LNCAP (cell line): ENCODE measurements around the gene PGAP2.

ENCODE experiments used
- TF ChIP-seq, protein P1 (sequence below): fragments of 450-650 bp; IDR thresholded peaks from 2 replicates; pipeline ENCODE4 v1.5.1; 2017; ENCODE audit warnings: mild to moderate bottlenecking

The PGAP2 gene

DNA sequence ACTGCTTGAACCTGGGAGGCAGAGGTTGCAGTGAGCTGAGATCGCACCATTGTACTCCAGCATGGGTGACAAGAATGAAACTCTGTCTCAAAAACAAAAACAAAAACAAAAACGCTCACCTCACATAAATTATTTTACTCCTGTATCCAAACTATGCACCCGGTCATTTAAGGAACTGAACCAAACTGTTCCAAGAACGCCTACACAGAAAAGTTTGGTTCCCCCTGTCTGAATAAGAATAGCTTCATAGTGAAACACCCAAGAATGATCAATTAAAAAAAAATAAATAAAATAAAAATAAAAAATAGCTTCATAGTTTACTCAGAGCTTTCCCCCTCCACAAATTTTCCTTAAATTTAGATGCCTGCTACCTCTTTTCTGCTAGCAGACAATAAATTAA is 24.7 kb upstream of the PGAP2 start:
- TF ChIP-seq, protein P1, sequence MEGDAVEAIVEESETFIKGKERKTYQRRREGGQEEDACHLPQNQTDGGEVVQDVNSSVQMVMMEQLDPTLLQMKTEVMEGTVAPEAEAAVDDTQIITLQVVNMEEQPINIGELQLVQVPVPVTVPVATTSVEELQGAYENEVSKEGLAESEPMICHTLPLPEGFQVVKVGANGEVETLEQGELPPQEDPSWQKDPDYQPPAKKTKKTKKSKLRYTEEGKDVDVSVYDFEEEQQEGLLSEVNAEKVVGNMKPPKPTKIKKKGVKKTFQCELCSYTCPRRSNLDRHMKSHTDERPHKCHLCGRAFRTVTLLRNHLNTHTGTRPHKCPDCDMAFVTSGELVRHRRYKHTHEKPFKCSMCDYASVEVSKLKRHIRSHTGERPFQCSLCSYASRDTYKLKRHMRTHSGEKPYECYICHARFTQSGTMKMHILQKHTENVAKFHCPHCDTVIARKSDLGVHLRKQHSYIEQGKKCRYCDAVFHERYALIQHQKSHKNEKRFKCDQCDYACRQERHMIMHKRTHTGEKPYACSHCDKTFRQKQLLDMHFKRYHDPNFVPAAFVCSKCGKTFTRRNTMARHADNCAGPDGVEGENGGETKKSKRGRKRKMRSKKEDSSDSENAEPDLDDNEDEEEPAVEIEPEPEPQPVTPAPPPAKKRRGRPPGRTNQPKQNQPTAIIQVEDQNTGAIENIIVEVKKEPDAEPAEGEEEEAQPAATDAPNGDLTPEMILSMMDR = no peak

GRCh38 chr11:3786781-3787428 is 21.5 kb upstream of the PGAP2 start:
- TF ChIP-seq, protein P1 = no peak

GRCh38 chr11:3795131-3796001 is 13.0 kb upstream of the PGAP2 start:
- TF ChIP-seq, protein P1 = no peak

DNA sequence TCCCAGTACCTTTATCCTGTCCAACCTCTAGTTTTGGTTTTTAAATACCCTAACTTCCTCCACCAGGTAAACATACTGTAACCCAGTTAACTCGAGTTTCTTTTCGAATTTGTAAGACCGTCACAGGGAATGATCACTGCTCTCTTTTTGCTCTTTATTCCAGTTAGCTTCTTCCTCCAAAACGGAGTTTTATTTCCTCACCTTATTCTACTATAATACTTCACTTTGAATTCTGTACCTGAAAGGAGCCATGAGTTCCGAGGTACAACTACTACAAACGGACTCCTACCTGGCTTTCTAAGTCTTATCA is 12.4 kb upstream of the PGAP2 start:
- TF ChIP-seq, protein P1 = no peak

DNA sequence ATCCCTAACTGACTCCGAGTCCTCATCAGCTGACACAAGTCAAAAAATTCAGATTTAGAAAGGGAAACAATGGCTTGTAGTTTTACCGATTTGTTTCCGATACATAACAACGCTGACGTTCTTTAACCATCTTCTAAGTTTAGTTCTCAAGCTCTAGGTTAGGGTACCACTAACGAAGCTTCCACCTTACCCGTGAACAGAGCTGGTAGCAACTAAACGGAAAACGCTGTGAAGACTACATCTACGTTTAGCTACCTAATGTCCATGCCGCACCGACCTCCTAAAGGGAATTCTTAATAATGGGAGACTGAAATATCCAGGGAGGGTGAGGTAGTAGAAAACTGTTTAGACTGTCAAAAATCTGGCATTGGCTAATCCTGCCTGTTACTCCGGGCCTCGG is 12.0 kb upstream of the PGAP2 start:
- TF ChIP-seq, protein P1 = no peak

DNA sequence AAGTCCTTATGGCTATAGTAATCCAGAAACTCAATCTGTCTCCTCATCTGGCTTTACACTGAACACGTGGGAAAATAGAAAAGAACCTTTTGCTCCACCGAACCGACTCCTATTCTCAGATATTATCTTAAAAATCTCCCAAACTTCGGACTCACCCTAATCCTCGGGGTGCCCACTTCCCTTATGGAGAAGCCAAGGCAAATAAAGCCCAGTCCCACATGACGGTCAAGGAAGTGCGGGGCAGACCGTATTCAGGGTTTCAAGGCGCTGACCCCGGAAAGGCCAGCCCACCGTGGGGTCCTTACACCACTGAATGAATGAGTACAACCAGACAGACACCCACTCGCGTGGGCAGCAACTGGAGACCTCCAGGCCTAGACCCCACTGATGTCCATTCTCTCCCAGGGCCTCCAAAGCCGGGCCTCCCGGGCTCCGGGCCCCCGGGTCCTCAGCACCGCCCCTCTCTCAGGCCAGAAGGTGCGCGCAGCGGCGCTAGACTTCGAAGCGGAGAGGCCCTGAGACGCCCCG is 11.5 kb upstream of the PGAP2 start:
- TF ChIP-seq, protein P1 = no peak; the same call in 1 of the 2 replicates

DNA sequence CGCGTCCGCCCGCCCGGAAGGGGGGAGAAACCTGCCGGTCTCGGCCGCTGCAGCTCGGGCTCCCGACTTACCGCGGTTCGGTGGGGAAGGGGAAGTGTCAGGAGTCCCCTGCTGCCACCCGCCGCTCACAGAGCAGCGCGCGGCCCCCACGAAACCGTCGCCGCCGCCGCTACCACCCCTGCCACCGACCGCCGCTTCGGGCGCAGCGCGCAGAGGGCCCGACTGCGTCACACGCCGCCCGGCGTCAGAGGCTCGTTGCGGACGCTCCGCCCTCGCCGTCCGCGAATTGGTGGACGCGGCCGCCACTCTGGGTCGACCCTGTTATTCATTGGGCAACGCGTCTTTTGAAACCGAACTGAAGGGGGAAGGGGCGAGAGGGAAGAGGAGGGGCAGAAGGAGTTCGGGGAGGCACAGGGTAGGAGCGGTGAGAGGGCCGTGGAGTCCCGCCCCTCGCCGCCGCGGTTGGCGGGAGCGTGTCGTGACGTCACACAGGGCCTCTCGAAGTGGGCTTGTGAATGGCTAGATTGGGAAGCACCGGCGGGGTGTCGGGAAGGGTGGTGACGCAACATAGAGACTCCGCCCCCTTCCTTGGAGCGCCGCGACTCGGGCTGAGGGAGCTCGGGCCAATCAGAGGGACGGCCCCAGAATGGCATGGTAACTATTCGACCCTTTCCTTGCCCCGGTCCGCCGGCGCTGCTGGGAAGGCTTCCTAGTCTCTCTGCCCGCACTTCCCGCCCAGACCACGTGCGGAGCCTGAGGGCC is 10.8 kb upstream of the PGAP2 start, which contains the start of gene NUP98:
TSS of gene NUP98 (minus strand) at position 226 of the 762 bp plus-strand sequence. CDS start 15,437 bp downstream, outside the sequence.
- TF ChIP-seq, protein P1 = no peak
